HG02981 (cell line): Measurements from ENCODE around the gene OR5A2.
"Not testable (repeated sequence)": the region's sequence is repeated elsewhere in the genome, so short reads cannot be mapped to it uniquely, and the experiment has no call there.

Experiments used
- ATAC-seq: cut with Tn5 transposase; IDR thresholded peaks from one replicate; pipeline ENCODE4 v1.9.1; 2021; ENCODE audit warnings: mild to moderate bottlenecking, moderate library complexity; ENCODE audit not compliant: unreplicated experiment

Gene OR5A2

GRCh38 chr11:59426361-59427067 is at the start of gene OR5A2:
OR5A2 (minus strand) TSS chr11:59426413; CDS start chr11:59422953, 3,460 bp downstream.
- no peak for ATAC-seq

- no peak for ATAC-seq
Observed at GRCh38 chr11:59475176-59475575, 49.0 kb upstream of the OR5A2 start.

- no peak for ATAC-seq
Observed at GRCh38 chr11:59473015-59473414, 46.8 kb upstream of the OR5A2 start, which contains the start of gene OR4D10. OR4D10 (plus strand) TSS chr11:59473315; CDS start chr11:59477430, 4,115 bp downstream.

- no peak for ATAC-seq
Observed at GRCh38 chr11:59463190-59463641, 37.0 kb upstream of the OR5A2 start.

GRCh38 chr11:59459916-59460315 is 33.7 kb upstream of the OR5A2 start:
- ATAC-seq: no peak

- ATAC-seq: no peak
Observed at GRCh38 chr11:59456661-59457060, 30.4 kb upstream of the OR5A2 start, which contains the start of gene OR4D6. OR4D6 (plus strand) TSS chr11:59456961; CDS start chr11:59456961, 0 bp downstream.

GRCh38 chr11:59448484-59448883 is 22.3 kb upstream of the OR5A2 start:
- ATAC-seq: no peak

GRCh38 chr11:59445624-59446023 is 19.4 kb upstream of the OR5A2 start:
- ATAC-seq: not testable (repeated sequence)

GRCh38 chr11:59437770-59438169 is 11.6 kb upstream of the OR5A2 start:
- no peak for ATAC-seq

- no peak for ATAC-seq
Observed at GRCh38 chr11:59436169-59436568, 10.0 kb upstream of the OR5A2 start, which contains the start of gene OR5A1. OR5A1 (plus strand) TSS chr11:59436469; CDS start chr11:59443169, 6,700 bp downstream.

- peak; percentile 85 for ATAC-seq
Observed at GRCh38 chr11:59429924-59430516, 3.8 kb upstream of the OR5A2 start.

GRCh38 chr11:59427068-59427382 is 812 bp upstream of the OR5A2 start:
- ATAC-seq: no peak

GRCh38 chr11:59425131-59425530 is 1.1 kb downstream of the OR5A2 start:
- no peak for ATAC-seq

GRCh38 chr11:59423835-59424234 is 2.4 kb downstream of the OR5A2 start:
- ATAC-seq: no peak

GRCh38 chr11:59418156-59418555 is 8.1 kb downstream of the OR5A2 start:
- no peak for ATAC-seq

GRCh38 chr11:59417023-59417422 is 9.2 kb downstream of the OR5A2 start:
- ATAC-seq: no peak

GRCh38 chr11:59416613-59417012 is 9.6 kb downstream of the OR5A2 start:
- ATAC-seq: no peak

GRCh38 chr11:59415111-59415510 is 11.1 kb downstream of the OR5A2 start:
- ATAC-seq: no peak

GRCh38 chr11:59413646-59414045 is 12.6 kb downstream of the OR5A2 start:
- no peak for ATAC-seq

- ATAC-seq: no peak
Observed at GRCh38 chr11:59403546-59403945, 22.7 kb downstream of the OR5A2 start.

GRCh38 chr11:59401262-59401552 is 25.0 kb downstream of the OR5A2 start:
- ATAC-seq: no peak

GRCh38 chr11:59400461-59401261 is 25.6 kb downstream of the OR5A2 start:
- no peak for ATAC-seq
